Epithelial cell of esophagus (primary cell): Measurements from ENCODE around the gene LRRC74A.

Experiments used
- DNase-seq: peaks from one replicate; pipeline ENCODE4 v3.0.0; 2010; ENCODE audit warnings: low read depth
- H3K4me3 ChIP-seq: 2 replicates; pipeline ENCODE4 v1.5.1; 2011; ENCODE audit warnings: mild to moderate bottlenecking, low read length, control low read depth
- TF ChIP-seq, protein P1 (sequence below): IDR thresholded peaks from 2 replicates; pipeline ENCODE4 v1.5.1; 2011; ENCODE audit warnings: low read depth, mild to moderate bottlenecking, low read length, control low read depth, inconsistent platforms; ENCODE audit not compliant: insufficient read depth; ENCODE audit errors: missing control alignments

The LRRC74A gene

DNA sequence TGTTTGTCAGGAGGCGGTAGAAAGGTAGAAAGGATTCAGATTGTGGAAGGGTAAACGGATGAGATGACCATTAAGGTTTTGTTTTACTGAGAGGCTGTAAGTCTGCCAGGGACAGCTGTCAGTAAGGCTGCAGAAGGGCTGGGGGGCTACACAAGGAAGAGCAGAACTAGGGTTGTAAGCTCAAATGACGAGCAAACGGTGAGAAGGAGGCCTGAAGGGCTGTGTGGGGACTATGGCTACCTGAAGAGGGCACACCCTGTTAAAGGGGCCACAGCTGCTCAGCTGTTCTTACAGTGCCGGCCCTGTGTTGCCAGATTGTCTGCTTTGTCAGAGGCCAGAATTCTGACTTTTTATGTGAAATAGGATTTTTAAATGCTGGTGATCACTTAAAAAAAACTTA lies 45.8 kb upstream of the LRRC74A start:
- no peak for DNase-seq
- no peak overlapping the region for H3K4me3 ChIP-seq
- TF ChIP-seq, protein P1, sequence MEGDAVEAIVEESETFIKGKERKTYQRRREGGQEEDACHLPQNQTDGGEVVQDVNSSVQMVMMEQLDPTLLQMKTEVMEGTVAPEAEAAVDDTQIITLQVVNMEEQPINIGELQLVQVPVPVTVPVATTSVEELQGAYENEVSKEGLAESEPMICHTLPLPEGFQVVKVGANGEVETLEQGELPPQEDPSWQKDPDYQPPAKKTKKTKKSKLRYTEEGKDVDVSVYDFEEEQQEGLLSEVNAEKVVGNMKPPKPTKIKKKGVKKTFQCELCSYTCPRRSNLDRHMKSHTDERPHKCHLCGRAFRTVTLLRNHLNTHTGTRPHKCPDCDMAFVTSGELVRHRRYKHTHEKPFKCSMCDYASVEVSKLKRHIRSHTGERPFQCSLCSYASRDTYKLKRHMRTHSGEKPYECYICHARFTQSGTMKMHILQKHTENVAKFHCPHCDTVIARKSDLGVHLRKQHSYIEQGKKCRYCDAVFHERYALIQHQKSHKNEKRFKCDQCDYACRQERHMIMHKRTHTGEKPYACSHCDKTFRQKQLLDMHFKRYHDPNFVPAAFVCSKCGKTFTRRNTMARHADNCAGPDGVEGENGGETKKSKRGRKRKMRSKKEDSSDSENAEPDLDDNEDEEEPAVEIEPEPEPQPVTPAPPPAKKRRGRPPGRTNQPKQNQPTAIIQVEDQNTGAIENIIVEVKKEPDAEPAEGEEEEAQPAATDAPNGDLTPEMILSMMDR, result no peak

DNA sequence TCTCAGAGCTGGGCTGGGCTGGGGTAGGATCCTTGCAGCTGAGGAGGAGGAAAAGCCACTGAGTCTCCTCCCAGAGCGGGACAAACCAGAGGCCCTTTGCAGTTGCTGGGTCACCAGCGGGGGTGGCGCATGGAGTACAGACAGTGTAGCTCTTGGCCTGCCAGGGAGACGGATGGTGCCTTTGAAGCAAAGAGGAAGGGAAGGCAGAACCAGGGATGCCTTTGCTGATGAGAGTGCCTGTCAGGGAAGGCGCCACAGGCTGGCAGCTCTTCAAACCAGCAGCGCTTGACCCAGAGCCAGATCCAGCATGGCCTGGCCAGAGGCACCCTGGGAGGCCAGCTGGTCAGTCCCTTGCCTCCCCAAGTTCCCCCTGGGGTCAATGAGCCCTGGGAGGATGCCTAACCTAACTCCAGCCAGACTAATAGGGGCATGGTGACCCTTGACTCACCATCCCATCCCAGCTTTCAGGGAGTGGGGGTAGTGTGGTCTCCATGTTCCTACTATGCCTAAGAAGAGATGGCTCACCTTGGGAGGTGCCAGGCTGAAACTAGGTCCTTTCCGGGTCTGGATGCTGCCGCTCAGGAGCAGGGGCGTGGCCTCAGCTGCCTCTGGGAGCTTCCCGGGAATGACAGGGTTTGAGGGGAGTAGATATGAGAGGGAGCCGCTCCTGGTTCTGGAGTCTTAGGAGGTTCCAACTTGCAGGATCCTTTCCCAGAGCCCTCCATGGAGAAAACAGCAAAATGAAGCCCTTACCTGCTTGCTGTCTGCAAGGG lies 45.1 kb upstream of the LRRC74A start:
- TF ChIP-seq, protein P1, result no peak
- DNase-seq, result no peak
- no peak overlapping the region for H3K4me3 ChIP-seq

DNA sequence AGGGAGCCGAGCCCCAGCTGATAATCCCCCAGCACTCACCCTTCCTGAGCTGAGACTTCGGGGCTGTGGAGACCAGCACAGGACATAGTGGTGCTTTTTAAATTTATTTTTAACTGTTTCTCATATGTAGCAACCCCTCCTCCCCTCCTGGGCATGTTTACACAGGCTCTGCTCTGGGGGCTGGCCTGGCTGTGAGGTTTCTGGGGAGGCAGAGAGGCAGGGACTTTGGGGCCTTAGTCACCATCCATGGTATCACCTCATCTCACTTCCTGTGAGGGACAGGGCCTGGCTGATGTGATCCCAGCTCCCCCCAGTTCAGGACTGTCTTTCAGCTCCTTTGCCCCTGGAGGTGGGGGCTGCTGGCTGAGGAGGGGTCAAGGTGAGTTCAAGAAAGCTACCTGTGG lies 44.6 kb upstream of the LRRC74A start:
- peak; percentile 16 for DNase-seq
- TF ChIP-seq, protein P1, result no peak
- H3K4me3 ChIP-seq, result no peak overlapping the region

DNA sequence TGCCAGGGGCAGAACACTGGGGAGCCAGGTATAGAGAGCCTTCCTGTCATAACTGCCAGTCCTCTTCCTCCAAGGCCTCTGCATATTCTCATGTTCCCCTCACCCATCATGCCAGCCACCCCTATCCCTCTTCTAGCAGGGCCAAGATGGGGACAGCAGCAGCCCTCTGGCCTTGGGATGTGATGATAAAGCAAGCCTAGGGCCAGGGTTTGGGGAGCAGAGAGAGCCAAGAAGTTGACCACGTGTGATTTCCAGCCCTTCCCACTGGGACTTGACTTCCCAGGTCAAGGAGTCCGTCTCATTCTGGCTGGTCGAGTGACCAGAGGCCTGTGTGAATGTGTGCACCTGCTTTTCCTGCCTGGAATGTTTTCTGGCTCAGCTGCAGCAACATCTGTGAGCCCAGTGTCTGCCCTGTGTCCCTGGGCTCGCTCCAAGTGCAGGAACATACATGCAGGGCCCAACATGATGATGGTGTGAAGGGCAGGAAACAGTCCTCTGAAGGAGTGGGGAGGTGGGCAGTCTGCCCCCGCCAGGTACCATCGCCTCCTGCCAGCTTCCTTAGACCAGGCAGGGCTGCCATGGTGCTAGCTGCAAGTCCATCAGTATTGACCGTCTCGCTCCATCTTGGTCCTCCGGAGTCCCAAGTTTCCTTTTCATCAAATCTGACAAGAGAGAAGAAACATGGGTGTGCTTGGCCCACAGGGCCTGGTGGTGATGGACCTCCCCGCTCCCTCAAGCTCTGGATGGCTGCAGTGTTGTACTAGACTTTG lies 43.9 kb upstream of the LRRC74A start:
- H3K4me3 ChIP-seq, result no peak overlapping the region
- TF ChIP-seq, protein P1, result no peak
- no peak for DNase-seq

DNA sequence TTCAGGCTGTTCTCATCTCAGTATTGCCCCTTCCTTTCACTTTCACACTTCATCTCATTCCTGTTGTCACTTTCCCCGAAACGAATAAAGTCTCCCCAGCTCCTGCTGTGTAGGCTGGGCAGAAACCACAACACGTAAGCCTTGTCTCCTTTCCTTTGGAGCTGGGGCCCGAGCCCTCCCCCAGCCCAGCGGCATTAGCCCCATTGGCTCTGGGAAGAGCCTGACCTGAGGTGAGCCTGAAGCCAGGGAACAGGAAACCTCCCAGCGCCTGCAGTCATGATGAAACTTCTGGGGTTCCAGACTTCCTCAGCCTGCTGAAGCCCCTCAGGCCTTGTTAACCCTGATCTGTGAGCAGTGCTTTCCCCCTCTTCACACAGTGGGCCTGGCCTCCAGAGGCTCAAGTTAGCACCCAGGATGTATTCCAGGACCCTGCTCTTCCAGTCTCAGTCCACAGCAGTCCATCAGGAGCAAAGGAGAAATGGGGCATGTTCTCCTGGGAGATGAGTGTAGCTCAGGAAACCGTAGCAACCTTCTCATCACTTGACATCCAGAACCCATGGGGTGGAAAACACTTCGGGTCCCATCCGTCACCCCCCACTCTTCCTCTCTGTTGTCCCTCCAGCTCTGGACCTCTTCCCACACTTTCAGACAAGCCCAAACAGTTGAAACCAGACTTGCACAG lies 43.2 kb upstream of the LRRC74A start:
- TF ChIP-seq, protein P1, result no peak
- H3K4me3 ChIP-seq, result no peak overlapping the region
- DNase-seq, result no peak

DNA sequence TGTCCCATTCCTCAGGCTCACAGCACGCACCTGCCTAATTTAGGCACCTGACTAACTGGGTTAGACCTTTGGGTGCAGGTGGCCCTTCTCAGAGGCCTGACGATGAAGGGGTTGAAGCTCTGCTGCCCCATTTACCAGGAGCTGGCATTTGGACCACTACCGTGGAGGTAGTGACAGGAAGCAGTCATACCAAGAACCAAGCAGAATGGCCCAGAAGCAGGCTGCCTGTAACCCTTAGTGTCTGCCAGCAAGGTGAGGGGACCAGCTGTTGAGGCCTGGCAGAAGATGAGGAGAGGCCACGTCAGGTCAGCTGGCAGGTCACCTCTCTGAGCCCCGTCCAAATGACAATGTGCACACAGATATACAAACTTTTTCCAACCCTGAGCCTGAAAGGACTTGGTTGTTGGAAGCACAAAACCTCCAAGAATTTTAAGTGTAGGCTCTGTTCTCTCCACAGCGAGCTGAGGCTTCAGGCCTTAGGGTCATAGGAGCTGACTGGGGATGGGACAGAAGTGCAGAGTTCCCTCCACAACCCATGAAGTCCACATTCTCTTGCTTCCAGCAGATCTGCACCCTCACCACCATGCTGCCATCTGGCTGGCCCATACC lies 41.8 kb upstream of the LRRC74A start:
- DNase-seq, result no peak
- no peak overlapping the region for H3K4me3 ChIP-seq
- TF ChIP-seq, protein P1, result no peak
